Activated naive CD4-positive, alpha-beta T cell treated with Interleukin-2 at 50 U/mL for 16 hours (primary cell): ENCODE measurements around the gene LPP.

Experiments
- DNase-seq: peaks from one replicate; pipeline ENCODE4 v3.0.0-alpha.2; 2020

LPP gene

GRCh38 chr3:188227442-188227841 lies 73.5 kb downstream of the LPP start:
- no peak for DNase-seq

- no peak for DNase-seq
These were observed 75.2 kb downstream of the LPP start for GRCh38 chr3:188229177-188229576.

GRCh38 chr3:188229726-188230125 lies 75.8 kb downstream of the LPP start:
- no peak for DNase-seq

GRCh38 chr3:188230962-188231361 lies 77.0 kb downstream of the LPP start:
- DNase-seq = no peak

GRCh38 chr3:188231456-188231855 lies 77.5 kb downstream of the LPP start:
- DNase-seq = no peak

- DNase-seq = no peak
These were observed 78.7 kb downstream of the LPP start for GRCh38 chr3:188232656-188233055.

- DNase-seq = no peak
These were observed 79.4 kb downstream of the LPP start for GRCh38 chr3:188233320-188233719.

GRCh38 chr3:188234132-188234531 lies 80.2 kb downstream of the LPP start:
- no peak for DNase-seq

- no peak for DNase-seq
These were observed 82.3 kb downstream of the LPP start for GRCh38 chr3:188236271-188236670.

- no peak for DNase-seq
These were observed 85.1 kb downstream of the LPP start for GRCh38 chr3:188239035-188239434.

GRCh38 chr3:188239577-188239976 lies 85.6 kb downstream of the LPP start:
- DNase-seq = no peak

GRCh38 chr3:188240189-188240981 lies 86.4 kb downstream of the LPP start:
- DNase-seq = no peak

GRCh38 chr3:188241072-188241471 lies 87.1 kb downstream of the LPP start:
- DNase-seq = no peak

- DNase-seq = no peak
These were observed 87.9 kb downstream of the LPP start for GRCh38 chr3:188241883-188242282.

- DNase-seq = no peak
These were observed 88.6 kb downstream of the LPP start for GRCh38 chr3:188242436-188243123.

GRCh38 chr3:188243124-188243795 lies 89.3 kb downstream of the LPP start:
- DNase-seq = no peak

- DNase-seq = no peak
These were observed 90.5 kb downstream of the LPP start for GRCh38 chr3:188244395-188244861.

- DNase-seq = no peak
These were observed 92.9 kb downstream of the LPP start for GRCh38 chr3:188246905-188247304.

GRCh38 chr3:188248036-188248561 lies 94.1 kb downstream of the LPP start:
- no peak for DNase-seq

- no peak for DNase-seq
These were observed 99.3 kb downstream of the LPP start for GRCh38 chr3:188253123-188253793.

GRCh38 chr3:188253800-188254452 lies 100.0 kb downstream of the LPP start:
- DNase-seq = no peak

GRCh38 chr3:188254520-188255070 lies 100.6 kb downstream of the LPP start:
- DNase-seq = no peak
